HS-5 (cell line): ENCODE data around the gene NUDT7.
A peak's percentile ranks its signal among the peaks of the same experiment; 100 is the strongest.

Experiments
- DNase-seq: peaks from one replicate; pipeline ENCODE4 v3.0.0-alpha.2; 2012; ENCODE audit warnings: low read depth

Gene NUDT7

GRCh38 chr16:77780378-77780837 is 58.1 kb downstream of the NUDT7 start:
- DNase-seq: peak; percentile 67

DNA sequence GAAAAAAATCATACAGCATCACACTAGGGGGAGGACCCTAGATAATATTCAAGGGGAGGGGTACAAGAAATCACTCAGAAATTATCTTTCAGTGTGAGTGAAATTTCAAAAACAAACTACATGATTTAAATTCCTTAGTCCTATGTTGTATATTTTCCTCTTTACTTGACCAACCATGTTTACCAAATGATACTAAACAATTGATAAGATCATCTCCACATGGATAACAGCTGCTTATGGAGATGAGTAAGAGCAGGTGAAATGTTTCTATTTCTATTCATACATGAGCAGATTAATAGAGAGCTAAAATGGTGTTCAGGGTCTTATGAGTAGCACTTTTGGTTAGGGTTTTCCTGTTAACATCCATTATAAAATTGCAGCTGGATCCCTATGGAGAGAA is 58.8 kb downstream of the NUDT7 start:
- no peak for DNase-seq

DNA sequence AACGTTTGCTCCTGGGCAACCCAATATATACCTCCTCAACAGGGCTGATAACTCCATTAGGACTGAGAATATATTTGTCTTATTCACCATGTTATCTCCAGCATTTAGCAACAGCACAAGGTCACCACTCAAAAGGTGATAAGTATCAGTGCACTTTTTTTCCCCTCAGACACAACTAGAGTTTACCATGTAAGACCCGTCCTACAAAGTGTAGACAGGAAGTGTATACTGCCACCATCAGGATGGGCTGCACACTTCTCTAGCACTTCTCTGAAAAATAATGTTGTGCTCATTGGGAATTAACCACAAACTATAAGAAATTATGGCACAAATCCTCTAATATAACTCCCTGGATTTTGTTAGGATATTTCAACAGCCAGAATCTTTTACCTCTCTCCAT is 60.4 kb downstream of the NUDT7 start:
- DNase-seq: no peak

- DNase-seq: no peak
Measured at GRCh38 chr16:77784441-77785372, 62.4 kb downstream of the NUDT7 start.

DNA sequence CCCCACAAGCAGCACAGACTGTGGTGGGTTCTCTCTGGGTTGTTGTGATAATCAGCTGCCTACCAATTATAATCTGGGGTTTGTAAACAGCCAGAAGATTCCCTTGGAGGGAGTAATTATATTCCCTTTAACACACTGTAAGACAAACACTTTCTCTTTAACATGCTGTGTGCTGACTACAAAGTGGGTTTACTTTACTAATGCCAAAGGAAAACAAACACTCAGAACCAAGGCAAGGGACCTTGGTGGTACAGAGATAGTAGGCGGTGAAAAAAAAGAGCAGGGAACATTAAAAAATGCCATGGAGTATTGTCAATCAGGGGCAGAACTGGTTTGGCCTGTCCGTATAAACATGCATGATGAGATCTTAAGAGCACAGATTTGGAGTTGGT is 63.1 kb downstream of the NUDT7 start:
- no peak for DNase-seq

DNA sequence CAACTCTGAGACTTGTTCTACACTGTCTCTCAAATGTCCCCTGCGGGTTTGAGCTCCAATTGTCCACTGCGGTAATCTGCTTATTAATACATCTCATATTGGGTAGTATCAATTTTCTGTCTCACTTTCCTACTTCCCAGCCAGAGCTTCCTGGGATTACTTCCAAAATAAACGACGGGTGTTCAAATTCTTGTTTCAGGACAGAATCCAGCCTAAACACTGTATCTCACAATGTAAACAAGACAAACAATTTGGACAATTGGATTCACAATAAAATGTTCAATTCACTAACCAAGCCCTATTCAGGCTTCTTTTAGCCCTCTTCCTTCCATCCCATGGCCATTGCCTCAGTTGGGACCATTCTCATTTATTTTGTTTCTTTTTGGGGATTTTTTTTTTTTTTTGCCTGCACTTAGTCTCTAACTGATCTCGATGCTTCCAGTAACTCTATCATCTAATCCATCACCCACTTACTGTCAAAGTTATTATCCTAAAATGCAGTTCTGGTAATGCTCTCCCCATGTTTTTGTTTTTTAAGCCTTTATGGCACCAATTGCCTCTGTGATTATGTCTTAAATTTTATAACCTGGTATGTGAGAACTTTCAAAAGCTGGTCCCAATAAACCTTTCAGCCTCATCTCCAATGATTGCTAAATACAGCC is 64.0 kb downstream of the NUDT7 start:
- DNase-seq: no peak

GRCh38 chr16:77787452-77787851 is 65.1 kb downstream of the NUDT7 start:
- DNase-seq: no peak

- DNase-seq: peak; percentile 10
Measured at GRCh38 chr16:77788181-77789084, 66.1 kb downstream of the NUDT7 start, which contains the start of gene VAT1L. VAT1L (plus strand) TSS chr16:77788564; CDS start chr16:77788683, 119 bp downstream.

- no peak for DNase-seq
Measured at GRCh38 chr16:77789085-77790008, 67.0 kb downstream of the NUDT7 start.

- no peak for DNase-seq
Measured at GRCh38 chr16:77790009-77790372, 67.7 kb downstream of the NUDT7 start.

- DNase-seq: no peak
Measured at GRCh38 chr16:77790912-77791311, 68.6 kb downstream of the NUDT7 start.
